Measurements from ENCODE around the gene EYS.

EYS gene

DNA sequence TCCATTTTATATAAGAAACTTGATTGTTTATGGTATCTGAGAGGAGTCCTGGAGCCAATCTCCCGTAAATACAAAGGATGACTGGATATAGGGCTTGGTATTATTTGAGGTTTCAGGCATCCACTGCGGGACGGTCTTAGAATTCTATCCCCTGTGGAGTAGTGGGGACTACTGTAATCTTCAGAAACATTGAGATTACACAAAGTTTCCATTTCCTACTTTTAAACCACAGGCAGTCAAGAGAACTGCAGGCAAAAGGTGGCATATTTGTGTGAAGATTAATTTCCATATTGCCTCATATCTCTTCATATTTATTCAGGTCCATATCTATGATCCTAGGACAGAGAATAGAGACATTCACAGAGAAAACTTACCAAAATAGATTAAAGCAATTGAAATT, 1485.2 kb downstream of the EYS start:
- Histone ChIP-seq H4K20me1 (ENCODE audit: control insufficient read depth, insufficient read depth, low read depth, low read length) (no peaks in the 10 kb centered on the region), H3F3A (ENCODE audit: control insufficient read depth, insufficient read depth) (no peaks in the 10 kb centered on the region), H3K27me3 (ENCODE audit: control insufficient read depth, low read length) (no peaks in the 10 kb centered on the region), H3K9me3 (ENCODE audit: control insufficient read depth, insufficient read depth, low read length) (no peaks in the 10 kb centered on the region), H3K4me2 (ENCODE audit: low read length) (no peak overlapping the region), H3K4me3 (ENCODE audit: low read length) (no peak overlapping the region), H3K9me2 (replicated peaks; ENCODE audit: control insufficient read depth, low read length) (no peaks in the 10 kb centered on the region), H3K36me3 (ENCODE audit: control insufficient read depth, low read length) (no peaks in the 10 kb centered on the region), H3K27ac (ENCODE audit: low read depth, low read length) (no peak overlapping the region), H3K4me1 (ENCODE audit: control insufficient read depth, low read length) (no peaks in the 10 kb centered on the region), H3K79me2 (ENCODE audit: control insufficient read depth, low read length) (no peaks in the 10 kb centered on the region)
- no peak for TF ChIP-seq EZH2phosphoT487 (IDR thresholded peaks at IDR 0.05; ENCODE audit: borderline replicate concordance, low read length)
- TF ChIP-seq, protein P1, sequence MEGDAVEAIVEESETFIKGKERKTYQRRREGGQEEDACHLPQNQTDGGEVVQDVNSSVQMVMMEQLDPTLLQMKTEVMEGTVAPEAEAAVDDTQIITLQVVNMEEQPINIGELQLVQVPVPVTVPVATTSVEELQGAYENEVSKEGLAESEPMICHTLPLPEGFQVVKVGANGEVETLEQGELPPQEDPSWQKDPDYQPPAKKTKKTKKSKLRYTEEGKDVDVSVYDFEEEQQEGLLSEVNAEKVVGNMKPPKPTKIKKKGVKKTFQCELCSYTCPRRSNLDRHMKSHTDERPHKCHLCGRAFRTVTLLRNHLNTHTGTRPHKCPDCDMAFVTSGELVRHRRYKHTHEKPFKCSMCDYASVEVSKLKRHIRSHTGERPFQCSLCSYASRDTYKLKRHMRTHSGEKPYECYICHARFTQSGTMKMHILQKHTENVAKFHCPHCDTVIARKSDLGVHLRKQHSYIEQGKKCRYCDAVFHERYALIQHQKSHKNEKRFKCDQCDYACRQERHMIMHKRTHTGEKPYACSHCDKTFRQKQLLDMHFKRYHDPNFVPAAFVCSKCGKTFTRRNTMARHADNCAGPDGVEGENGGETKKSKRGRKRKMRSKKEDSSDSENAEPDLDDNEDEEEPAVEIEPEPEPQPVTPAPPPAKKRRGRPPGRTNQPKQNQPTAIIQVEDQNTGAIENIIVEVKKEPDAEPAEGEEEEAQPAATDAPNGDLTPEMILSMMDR (IDR thresholded peaks at IDR 0.05; ENCODE audit: low read depth, low read length, poor library complexity, severe bottlenecking) = no peak

DNA sequence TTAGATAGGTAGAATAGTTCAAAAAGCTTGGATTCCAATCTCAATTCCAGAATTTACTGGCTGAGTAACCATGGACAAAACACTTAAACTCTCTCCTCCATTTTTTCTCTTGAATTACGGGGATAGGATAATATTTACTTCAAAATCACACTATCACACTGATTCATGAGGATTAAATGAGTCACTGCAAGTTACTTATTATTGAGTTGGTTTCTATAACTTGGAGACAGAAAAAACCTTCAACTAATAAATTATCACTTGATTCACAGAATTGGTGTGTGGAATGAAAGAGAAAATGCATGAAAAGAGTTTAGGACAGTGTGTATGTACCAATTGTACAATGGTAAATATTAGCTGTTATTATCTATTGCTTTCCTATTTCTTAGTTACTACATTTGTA, 1486.2 kb downstream of the EYS start:
- no peaks in the 10 kb centered on the region for H3K36me3 ChIP-seq (ENCODE audit: control insufficient read depth, low read length)
- no peak overlapping the region for H3K27ac ChIP-seq (ENCODE audit: low read depth, low read length)
- no peak overlapping the region for H3K4me3 ChIP-seq (ENCODE audit: low read length)
- no peaks in the 10 kb centered on the region for H3K9me2 ChIP-seq (replicated peaks; ENCODE audit: control insufficient read depth, low read length)
- H3K4me1 ChIP-seq (ENCODE audit: control insufficient read depth, low read length) = no peaks in the 10 kb centered on the region
- H4K20me1 ChIP-seq (ENCODE audit: control insufficient read depth, insufficient read depth, low read depth, low read length) = no peaks in the 10 kb centered on the region
- no peaks in the 10 kb centered on the region for H3K27me3 ChIP-seq (ENCODE audit: control insufficient read depth, low read length)
- H3K9me3 ChIP-seq (ENCODE audit: control insufficient read depth, insufficient read depth, low read length) = no peaks in the 10 kb centered on the region
- no peaks in the 10 kb centered on the region for H3F3A ChIP-seq (ENCODE audit: control insufficient read depth, insufficient read depth)
- H3K79me2 ChIP-seq (ENCODE audit: control insufficient read depth, low read length) = no peaks in the 10 kb centered on the region
- no peak overlapping the region for H3K4me2 ChIP-seq (ENCODE audit: low read length)
- TF ChIP-seq, protein P1 (IDR thresholded peaks at IDR 0.05; ENCODE audit: low read depth, low read length, poor library complexity, severe bottlenecking) = no peak
- TF ChIP-seq EZH2phosphoT487 (IDR thresholded peaks at IDR 0.05; ENCODE audit: borderline replicate concordance, low read length) = no peak

DNA sequence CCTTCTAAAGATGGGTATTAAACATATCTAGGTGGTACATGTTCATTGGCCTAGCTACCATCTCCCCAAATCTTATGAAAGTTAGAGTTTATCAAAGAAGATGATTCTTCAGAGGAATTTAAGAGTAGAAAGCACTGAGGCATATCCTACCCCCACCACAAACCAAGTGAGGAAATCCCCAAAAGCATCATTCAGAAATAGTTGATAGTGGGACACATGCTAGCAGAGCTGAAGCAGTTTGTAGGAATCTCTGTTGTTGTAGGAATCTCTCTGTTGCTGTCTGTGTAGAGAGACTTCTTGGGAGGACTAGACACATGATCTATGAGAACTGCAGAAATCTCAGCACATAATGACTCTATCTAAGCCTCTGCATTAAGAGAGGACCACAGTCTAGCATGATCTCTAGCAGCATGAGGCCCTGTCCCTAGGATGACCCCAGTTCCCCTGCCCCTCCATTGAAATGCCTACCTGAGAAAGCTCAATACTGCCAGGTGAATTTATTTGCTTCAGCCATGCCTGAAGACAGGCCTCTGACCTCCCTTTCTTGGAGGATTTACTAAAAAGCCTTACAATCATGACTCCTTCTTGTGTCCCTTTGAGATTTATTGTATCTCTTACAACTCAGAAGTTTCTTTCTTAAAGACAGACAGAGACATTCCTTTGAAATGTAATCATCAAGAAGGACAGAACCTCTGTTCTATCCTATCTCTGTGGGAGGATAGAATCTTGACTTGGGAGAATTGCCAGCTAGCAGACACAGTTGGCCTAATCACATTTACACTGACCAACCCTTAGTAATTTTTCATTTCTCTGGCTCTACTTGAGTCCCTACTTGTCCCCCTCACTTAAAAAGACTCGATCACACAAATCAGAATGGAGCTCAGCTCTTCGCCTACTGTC, 1489.1 kb downstream of the EYS start:
- no peak for TF ChIP-seq EZH2phosphoT487 (IDR thresholded peaks at IDR 0.05; ENCODE audit: borderline replicate concordance, low read length)
- TF ChIP-seq, protein P1 (IDR thresholded peaks at IDR 0.05; ENCODE audit: low read depth, low read length, poor library complexity, severe bottlenecking) = no peak
- H3F3A ChIP-seq (ENCODE audit: control insufficient read depth, insufficient read depth) = no peaks in the 10 kb centered on the region
- H3K27ac ChIP-seq (ENCODE audit: low read depth, low read length) = no peak overlapping the region
- no peaks in the 10 kb centered on the region for H3K9me2 ChIP-seq (replicated peaks; ENCODE audit: control insufficient read depth, low read length)
- no peaks in the 10 kb centered on the region for H3K4me1 ChIP-seq (ENCODE audit: control insufficient read depth, low read length)
- H3K27me3 ChIP-seq (ENCODE audit: control insufficient read depth, low read length) = no peaks in the 10 kb centered on the region
- no peaks in the 10 kb centered on the region for H3K36me3 ChIP-seq (ENCODE audit: control insufficient read depth, low read length)
- H3K9me3 ChIP-seq (ENCODE audit: control insufficient read depth, insufficient read depth, low read length) = no peaks in the 10 kb centered on the region
- H3K79me2 ChIP-seq (ENCODE audit: control insufficient read depth, low read length) = no peaks in the 10 kb centered on the region
- no peaks in the 10 kb centered on the region for H4K20me1 ChIP-seq (ENCODE audit: control insufficient read depth, insufficient read depth, low read depth, low read length)
- H3K4me3 ChIP-seq (ENCODE audit: low read length) = no peak overlapping the region
- no peak overlapping the region for H3K4me2 ChIP-seq (ENCODE audit: low read length)
